Epidermal melanocyte (primary cell): Measurements from ENCODE around the gene SCARB1.

Source experiments
- DNase-seq: peaks from one replicate; pipeline ENCODE4 v3.0.0; 2011; ENCODE audit warnings: low spot score; ENCODE audit not compliant: insufficient read length

The SCARB1 gene

GRCh38 chr12:124733086-124733485, 130.6 kb downstream of the SCARB1 start:
- DNase-seq, result no peak

GRCh38 chr12:124732275-124733075, 131.2 kb downstream of the SCARB1 start:
- DNase-seq, result no peak

GRCh38 chr12:124731869-124732268, 131.8 kb downstream of the SCARB1 start:
- no peak for DNase-seq

- peak; percentile 54 for DNase-seq
Measured at GRCh38 chr12:124730455-124730932, 133.2 kb downstream of the SCARB1 start.

- no peak for DNase-seq
Measured at GRCh38 chr12:124727922-124728321, 135.7 kb downstream of the SCARB1 start.

- peak; percentile 66 for DNase-seq
Measured at GRCh38 chr12:124727264-124727800, 136.3 kb downstream of the SCARB1 start.
